Right renal pelvis (tissue), 4 donors: ENCODE measurements around the gene GUK1. TPM values are rescaled to one million over a fixed set of nuclear protein-coding genes. Genes with fewer than 3 reads are reported as not detected.
"Not testable (repeated sequence)": the region's sequence is repeated elsewhere in the genome, so short reads cannot be mapped to it uniquely, and the experiment has no call there.

Experiments used
- DNase-seq, 4 donors: peaks; one replicate each; pipeline ENCODE4 v3.0.0-alpha.2; 2013; ENCODE audit warnings: low read depth in 4 of 4, low spot score in 3 of 4, missing footprints in 1 of 4
- polyA plus RNA-seq, 4 donors: library from polyadenylated mRNA; unstranded; fragments of 120-200 nt; gene quantifications; one replicate each; pipeline ENCODE4 v1.2.1, GENCODE V29; 2013; ENCODE audit not compliant: insufficient read length in 4 of 4

GUK1 gene
- polyA plus RNA-seq, 4 donors = 99.3 to 181 (median 101) TPM

DNA sequence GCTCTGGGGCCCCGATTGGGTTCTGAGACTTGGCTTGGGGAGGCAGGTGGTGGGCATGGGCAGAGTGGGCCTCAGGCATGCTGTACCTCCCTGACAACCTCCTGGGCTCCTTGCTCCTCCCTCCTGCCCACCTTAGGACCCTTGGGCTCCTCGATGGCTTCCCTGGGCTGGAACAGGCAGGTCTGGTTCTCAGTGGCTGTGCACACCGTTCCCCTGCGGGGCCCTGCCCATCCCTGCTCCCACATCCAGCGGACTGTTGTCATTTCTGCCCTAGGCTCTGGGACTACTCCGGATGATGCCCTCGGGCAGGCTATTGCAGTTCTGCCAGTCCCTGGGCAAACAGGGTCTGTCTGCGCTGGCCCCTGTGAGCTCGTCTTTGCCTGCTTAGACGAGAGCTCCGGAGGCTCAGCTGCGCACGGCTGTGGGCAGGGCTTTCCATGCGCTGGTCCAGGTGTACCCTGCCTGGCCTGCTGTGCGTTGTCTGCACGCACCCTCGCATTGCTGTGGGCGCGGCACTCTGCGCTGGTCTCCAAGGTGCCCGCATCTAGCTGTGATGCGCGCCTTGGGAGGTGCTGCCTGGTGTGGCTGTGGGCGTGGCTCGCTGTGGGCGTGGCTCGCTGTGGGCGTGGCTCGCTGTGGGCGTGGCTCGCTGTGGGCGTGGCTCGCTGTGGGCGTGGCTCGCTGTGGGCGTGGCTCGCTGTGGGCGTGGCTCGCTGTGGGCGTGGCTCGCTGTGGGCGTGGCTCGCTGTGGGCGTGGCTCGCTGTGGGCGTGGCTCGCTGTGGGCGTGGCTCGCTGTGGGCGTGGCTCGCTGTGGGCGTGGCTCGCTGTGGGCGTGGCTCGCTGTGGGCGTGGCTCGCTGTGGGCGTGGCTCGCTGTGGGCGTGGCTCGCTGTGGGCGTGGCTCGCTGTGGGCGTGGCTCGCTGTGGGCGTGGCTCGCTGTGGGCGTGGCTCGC is 33.7 kb downstream of the GUK1 start:
- not testable (repeated sequence) for DNase-seq

DNA sequence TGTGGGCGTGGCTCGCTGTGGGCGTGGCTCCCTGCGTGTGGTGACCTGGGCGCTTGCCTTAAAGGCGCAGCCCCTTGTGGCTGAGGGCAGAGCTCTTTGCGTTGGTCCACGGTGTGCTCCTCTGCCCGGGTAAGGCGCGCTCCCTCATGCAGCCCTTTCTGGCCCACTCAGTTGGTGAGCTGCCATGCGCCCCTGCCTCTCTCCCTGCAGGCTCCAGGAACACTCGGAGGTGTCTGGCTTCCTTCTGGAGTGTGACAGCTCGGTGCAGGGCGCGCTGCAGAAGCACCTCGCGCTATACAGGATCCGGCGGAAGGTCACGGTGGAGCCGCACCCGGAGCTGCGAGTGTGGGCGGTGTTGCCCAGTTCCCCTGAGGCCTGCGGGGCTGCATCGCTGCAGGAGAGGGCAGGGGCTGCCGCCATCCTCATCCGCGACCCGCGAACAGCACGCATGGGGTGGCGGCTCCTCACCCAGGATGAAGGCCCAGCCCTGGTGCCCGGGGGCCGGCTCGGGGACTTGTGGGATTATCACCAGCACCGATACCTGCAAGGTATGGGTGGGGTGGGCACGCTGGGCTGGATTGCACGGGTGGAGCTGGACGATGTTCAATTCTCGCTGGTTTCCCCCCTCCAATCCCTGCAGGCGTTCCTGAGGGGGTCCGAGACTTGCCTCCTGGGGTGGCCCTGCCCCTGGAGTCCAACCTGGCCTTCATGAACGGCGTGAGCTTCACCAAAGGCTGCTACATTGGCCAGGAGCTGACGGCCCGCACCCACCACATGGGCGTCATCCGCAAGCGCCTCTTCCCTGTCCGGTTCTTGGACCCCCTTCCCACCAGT is 34.6 kb downstream of the GUK1 start:
- DNase-seq = no peak

GRCh38 chr1:228175316-228176023 is 35.4 kb downstream of the GUK1 start:
- no peak for DNase-seq

- no peak for DNase-seq
These were observed 35.9 kb downstream of the GUK1 start for GRCh38 chr1:228176024-228176395.

DNA sequence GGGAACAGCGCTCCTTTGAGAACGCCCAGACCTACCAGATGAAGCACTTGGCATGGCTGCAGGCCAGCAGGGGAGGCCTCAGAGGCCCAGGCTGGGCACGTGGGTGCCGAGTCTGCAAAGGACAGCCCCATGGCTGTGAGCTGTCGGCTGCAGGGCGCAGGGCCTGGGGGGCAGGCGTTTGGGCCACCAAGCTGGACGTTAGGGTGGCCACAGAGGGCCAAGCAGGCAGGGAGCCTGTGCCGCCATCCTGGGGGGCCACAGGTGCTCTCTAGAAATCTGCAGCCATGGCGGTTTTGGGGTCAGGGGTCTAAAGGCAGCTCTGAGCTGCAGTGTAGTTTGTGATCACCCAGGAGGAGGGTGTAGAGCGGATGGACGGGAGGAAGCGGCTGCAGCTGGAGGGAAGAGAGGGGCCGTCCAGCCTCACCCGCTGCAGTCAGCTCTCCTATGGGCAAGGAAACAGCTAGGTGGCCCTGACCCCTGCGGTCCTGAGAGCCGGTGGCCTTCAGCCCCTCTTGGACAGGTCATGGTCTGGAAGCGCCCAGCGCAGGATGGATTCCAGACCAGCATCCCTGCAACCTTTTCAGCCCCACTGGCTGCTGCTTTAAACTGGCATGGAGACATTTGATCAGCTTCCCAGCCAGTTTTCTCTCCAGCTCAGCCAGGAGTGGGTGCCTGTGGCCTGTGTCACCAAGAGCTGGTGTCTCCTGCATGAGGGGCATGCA is 36.5 kb downstream of the GUK1 start:
- no peak for DNase-seq

GRCh38 chr1:228177183-228177475 is 37.0 kb downstream of the GUK1 start:
- no peak for DNase-seq

DNA sequence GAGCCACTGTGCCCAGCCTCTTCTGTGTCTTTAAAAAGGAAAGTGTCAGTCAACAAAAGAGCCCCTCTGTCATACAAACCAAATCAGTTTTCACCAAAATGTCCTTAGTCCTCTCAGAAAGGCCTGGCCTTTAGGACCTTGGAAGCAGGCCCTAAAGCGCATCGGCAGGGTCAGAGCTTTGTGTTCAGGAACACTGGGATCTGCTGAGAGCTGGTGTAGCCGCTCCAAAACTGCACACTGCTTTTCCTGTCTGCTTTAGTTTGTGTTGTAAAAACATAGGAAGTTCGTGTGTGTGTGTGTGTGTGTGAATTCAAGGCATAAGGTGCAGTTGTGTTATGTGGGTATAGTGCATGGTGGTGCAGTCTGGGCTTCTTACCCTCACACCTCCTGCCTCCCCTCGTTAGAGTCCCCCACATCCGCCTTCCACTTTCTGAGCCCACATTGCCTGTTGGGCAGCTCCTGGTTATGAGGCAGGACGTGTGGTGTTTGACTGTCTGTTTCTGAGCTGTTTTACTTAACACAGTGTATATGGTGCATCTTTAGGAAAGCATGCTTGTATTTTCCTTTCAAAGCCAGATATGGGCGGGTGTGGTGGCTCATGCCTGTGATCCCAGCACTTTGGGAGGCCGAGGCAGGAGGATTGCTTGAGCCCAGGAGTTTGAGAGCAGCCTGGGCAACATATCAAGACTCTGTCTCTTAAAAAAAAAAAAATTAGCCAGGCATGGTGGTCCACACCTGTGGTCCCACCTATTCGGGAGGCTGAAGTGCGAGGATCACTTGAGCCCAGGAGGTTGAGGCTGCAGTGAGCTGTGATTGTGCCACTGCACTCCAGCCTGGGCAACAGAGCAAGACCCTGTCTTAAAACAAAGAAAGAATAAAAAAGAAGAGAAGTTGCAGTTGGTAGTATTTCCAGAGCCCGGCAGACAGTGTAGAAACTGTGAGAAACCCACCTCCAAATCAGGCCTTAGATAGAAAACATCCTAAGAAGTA is 37.9 kb downstream of the GUK1 start:
- DNase-seq = no peak

DNA sequence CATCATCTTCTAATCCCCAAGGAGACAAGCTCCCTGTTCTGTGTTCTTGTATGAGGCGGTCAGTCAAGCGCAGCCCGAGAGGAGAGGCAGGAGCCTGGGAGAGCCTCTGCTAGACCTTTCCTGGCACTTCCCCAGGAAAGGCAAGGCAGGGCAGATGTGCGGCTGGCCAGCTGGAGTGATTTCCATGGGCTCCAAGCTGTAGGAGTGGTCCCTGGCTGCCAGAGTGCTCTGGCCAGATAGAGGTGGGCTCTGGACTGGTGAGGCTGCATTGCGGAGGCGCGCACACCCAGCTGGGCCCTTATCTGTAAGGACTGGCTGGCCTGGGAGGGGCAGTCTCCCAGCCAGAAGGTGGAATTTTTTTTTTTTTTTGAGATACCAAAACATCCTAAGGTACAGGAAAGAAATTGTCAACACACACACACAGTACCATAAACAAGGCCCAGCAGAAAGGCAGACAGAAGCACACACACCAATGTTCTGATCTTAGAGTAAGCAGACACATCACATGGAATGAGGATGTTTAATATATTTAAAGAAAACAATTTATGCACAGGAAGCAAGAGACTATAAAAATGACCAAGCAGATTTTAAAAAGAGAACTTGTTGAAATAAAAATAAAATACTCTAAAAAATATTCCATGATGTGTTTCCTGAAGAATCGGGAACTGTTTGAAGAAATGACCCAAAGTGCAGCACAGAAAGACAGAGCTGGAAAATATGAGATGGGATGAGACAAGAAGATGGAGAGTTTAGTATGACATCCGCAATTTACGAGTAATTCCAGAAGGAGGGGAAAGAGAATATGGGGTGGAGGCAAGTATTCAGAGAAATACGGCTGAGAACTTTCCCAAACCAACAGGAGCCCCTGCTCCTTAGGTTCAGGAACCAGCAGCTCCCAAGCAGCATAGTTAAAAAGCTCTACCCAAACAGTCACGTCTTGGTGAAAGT is 38.9 kb downstream of the GUK1 start:
- DNase-seq = no peak

DNA sequence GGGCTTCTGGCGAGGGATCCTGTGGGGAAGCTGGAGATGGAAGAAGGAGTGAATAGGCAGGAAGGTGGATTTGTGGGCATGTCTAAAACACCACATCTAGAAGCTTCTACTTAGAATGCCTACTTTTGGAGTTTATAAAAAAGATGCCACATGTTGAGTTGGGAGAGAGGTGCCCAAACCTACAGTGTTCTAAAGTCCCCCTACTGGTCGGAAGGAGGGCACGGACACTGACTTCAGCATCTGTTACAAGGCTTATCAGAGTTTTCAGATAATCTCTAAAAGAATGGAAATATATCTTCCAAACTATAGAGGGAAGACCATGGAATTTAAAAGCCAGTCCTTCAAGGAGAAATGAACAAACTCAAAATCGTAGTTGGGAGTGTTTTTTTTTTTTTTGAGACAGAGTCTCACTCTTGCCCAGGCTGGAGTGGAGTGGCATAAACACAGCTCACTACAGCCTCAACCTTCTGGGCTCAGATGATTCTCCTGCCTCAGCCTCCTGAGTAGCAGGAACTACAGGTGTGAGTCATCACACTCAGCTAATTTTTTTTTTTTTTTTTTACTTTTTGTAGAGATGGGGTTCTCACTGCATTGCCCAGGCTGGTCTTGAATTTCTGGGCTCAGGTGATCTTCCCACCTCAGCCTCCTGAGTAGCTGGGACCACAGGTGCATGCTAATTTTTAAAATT is 40.3 kb downstream of the GUK1 start:
- DNase-seq = no peak

DNA sequence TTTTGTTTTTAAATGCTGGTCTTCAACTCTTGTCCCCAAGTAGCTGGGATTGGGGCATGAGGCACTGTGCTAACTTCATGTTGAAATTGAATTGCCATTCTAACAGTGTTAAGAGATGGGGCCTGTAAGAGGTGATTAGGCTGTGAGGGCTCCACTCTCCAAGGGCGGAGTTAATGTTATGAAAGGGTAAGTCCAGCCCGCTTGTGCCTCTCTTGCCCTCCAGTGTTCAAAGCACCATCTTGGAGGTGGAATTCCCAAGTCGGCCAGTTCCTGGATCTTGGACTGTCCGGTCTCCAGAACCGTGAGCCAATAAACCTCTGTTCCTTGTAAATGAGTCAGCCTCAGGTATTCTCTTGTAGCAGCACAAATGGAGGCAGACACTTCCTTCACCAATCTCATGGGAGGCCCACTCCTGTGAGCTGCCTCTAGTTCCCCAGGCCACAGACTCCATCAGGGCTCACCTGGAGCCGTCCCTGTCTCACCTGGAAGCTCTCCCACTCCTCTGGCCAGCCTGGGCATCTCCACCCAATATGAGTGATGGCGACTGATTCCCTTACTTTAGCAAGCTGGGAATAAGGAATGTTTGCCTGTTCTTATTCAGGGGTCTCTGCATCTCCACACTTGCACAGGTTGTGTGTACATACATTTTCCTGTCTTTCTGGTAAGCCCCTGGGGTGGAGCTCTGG is 41.0 kb downstream of the GUK1 start:
- DNase-seq = no peak

DNA sequence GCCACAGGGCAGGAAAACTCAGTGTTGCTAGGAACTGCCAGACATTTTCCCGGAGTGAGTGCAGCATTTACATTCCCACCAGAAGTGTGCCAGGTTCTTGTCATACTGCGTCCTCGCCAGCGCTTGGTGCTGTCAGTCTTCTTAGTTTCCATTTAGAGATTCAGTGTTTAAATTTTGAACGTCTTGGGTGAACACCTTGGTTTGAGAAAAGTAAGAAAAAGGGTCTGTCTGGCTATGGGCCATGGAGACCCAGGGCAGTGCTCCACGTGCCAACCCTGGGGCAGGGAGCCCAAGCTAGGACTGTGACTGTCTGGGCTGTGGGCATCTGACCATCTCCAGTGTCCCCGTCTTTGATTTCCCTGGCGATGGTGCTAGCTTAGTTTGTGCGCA is 41.6 kb downstream of the GUK1 start:
- no peak for DNase-seq

GRCh38 chr1:228182296-228183030 is 42.4 kb downstream of the GUK1 start:
- no peak for DNase-seq

- DNase-seq = no peak
These were observed 44.1 kb downstream of the GUK1 start for GRCh38 chr1:228184152-228184551.

- no peak for DNase-seq
These were observed 45.5 kb downstream of the GUK1 start for GRCh38 chr1:228185641-228185965.

GRCh38 chr1:228188249-228188648 is 48.2 kb downstream of the GUK1 start:
- not testable (repeated sequence) for DNase-seq

DNA sequence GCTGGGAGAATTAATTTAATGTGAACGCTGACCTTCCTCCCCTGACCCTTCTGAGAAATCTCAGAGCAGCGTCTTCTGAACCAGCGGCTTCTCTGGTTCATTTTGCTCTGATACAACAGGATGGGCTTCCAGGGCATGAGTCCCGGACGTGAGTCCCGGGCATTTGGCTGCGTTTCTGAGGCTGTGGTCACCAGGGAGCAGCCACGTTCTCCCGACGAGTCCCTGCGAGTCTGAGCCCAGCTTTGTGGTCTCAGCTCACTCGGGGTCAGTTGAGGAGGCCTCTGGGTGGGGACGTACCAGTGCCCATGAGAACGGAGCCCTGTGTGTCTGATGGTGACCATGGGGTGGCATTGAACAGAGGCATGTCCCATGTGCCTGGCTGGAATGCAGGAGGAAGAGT is 50.1 kb downstream of the GUK1 start:
- DNase-seq = no peak

- no peak for DNase-seq
These were observed 50.7 kb downstream of the GUK1 start for GRCh38 chr1:228190778-228191177.
